ENCODE measurements around the gene PFKFB4. TPM values are rescaled to one million over a fixed set of nuclear protein-coding genes. Genes with fewer than 3 reads are reported as not detected.

The PFKFB4 gene
- total and polyA plus RNA-seq, 2 experiments from 2014 or later = 8.6 to 22.9 TPM

DNA sequence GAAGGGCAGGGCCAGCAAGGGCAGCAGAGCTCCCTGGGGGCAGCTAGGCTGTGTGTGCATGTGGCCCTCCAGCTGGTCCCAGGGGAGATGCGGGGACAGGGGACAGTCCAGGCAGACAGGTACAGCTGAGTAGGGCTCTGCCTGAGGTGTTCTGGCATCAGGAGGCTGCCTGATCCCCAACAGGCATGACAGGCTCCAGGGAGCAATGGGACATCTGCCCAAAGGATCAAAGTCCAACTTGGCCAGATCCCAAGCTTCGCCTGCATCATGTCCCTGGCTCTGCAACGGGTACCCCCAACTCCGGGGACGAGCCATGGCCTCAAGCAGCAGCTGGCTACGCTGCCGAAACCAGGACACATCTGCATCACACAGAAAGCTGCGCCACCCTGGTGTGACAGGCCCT, 88.3 kb downstream of the PFKFB4 start:
- H3K27ac Mint-ChIP-seq = no peak overlapping the region; the same call in 1 of the 2 replicates
- H3K27me3 Mint-ChIP-seq (ENCODE audit: insufficient read depth, low read depth, poor library complexity) = peaks cover 18% of the 10 kb centered on the region
- Histone ChIP-seq H3F3A (replicated peaks; ENCODE audit: low read depth) (peaks cover 8% of the 10 kb centered on the region; the same call in 1 of the 2 replicates), H3K9me2 (ENCODE audit: insufficient read depth) (no peaks in the 10 kb centered on the region), H3K79me2 (replicated peaks; ENCODE audit: insufficient read depth) (peaks cover 24% of the 10 kb centered on the region), H3K4me1 (ENCODE audit: insufficient read depth) (peaks cover 12% of the 10 kb centered on the region), H2AFZ (no peak overlapping the region), H3K27me3 (ENCODE audit: insufficient read depth) (no peaks in the 10 kb centered on the region), H3K4me3 (no peak overlapping the region), H3K4me2 (no peak overlapping the region), H4K20me1 (replicated peaks; ENCODE audit: insufficient read depth) (no peaks in the 10 kb centered on the region), H3K36me3 (ENCODE audit: insufficient read depth) (peaks cover 9% of the 10 kb centered on the region; the same call in 1 of the 2 replicates), H3K27ac (ENCODE audit: low read depth) (peak overlapping the region; percentile 96; the same call in 1 of the 2 replicates)
- no peaks in the 10 kb centered on the region; the same call in 1 of the 3 replicates for H3K9me3 Mint-ChIP-seq
- TF ChIP-seq ZNF462 (CRISPR knock-in tag; IDR thresholded peaks at IDR 0.05) (no peak), STAT1 (IDR thresholded peaks at IDR 0.05; ENCODE audit: unreplicated experiment) (no peak), EZH2phosphoT487 (IDR thresholded peaks at IDR 0.05; ENCODE audit: unreplicated experiment) (no peak), NANOG (IDR thresholded peaks at IDR 0.05; ENCODE audit: borderline replicate concordance) (no peak), JUNB (IDR thresholded peaks at IDR 0.05; ENCODE audit: unreplicated experiment) (no peak), CREB1 (CRISPR knock-in tag; IDR thresholded peaks at IDR 0.05; ENCODE audit: low read depth) (no peak), EZH2 (IDR thresholded peaks at IDR 0.05; ENCODE audit: low read depth, unreplicated experiment) (no peak), ZNF114 (CRISPR knock-in tag; IDR thresholded peaks at IDR 0.05) (no peak)
- TF ChIP-seq, protein P1, sequence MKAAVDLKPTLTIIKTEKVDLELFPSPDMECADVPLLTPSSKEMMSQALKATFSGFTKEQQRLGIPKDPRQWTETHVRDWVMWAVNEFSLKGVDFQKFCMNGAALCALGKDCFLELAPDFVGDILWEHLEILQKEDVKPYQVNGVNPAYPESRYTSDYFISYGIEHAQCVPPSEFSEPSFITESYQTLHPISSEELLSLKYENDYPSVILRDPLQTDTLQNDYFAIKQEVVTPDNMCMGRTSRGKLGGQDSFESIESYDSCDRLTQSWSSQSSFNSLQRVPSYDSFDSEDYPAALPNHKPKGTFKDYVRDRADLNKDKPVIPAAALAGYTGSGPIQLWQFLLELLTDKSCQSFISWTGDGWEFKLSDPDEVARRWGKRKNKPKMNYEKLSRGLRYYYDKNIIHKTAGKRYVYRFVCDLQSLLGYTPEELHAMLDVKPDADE (IDR thresholded peaks at IDR 0.05) = no peak
- TF ChIP-seq, protein P2, sequence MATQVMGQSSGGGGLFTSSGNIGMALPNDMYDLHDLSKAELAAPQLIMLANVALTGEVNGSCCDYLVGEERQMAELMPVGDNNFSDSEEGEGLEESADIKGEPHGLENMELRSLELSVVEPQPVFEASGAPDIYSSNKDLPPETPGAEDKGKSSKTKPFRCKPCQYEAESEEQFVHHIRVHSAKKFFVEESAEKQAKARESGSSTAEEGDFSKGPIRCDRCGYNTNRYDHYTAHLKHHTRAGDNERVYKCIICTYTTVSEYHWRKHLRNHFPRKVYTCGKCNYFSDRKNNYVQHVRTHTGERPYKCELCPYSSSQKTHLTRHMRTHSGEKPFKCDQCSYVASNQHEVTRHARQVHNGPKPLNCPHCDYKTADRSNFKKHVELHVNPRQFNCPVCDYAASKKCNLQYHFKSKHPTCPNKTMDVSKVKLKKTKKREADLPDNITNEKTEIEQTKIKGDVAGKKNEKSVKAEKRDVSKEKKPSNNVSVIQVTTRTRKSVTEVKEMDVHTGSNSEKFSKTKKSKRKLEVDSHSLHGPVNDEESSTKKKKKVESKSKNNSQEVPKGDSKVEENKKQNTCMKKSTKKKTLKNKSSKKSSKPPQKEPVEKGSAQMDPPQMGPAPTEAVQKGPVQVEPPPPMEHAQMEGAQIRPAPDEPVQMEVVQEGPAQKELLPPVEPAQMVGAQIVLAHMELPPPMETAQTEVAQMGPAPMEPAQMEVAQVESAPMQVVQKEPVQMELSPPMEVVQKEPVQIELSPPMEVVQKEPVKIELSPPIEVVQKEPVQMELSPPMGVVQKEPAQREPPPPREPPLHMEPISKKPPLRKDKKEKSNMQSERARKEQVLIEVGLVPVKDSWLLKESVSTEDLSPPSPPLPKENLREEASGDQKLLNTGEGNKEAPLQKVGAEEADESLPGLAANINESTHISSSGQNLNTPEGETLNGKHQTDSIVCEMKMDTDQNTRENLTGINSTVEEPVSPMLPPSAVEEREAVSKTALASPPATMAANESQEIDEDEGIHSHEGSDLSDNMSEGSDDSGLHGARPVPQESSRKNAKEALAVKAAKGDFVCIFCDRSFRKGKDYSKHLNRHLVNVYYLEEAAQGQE (IDR thresholded peaks at IDR 0.05; ENCODE audit: unreplicated experiment) = no peak
- TF ChIP-seq, protein P3, sequence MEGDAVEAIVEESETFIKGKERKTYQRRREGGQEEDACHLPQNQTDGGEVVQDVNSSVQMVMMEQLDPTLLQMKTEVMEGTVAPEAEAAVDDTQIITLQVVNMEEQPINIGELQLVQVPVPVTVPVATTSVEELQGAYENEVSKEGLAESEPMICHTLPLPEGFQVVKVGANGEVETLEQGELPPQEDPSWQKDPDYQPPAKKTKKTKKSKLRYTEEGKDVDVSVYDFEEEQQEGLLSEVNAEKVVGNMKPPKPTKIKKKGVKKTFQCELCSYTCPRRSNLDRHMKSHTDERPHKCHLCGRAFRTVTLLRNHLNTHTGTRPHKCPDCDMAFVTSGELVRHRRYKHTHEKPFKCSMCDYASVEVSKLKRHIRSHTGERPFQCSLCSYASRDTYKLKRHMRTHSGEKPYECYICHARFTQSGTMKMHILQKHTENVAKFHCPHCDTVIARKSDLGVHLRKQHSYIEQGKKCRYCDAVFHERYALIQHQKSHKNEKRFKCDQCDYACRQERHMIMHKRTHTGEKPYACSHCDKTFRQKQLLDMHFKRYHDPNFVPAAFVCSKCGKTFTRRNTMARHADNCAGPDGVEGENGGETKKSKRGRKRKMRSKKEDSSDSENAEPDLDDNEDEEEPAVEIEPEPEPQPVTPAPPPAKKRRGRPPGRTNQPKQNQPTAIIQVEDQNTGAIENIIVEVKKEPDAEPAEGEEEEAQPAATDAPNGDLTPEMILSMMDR (conservative IDR thresholded peaks at IDR 0.05; ENCODE audit: low read depth in 2 of 2) = no peak
- H3K4me3 Mint-ChIP-seq = no peak overlapping the region
- ATAC-seq (no peak), DNase-seq (ENCODE audit: low spot score) (no peak)
- peaks cover 38% of the 10 kb centered on the region for H3K36me3 Mint-ChIP-seq (ENCODE audit: low read depth)
- H3K4me1 Mint-ChIP-seq = peaks cover 33% of the 10 kb centered on the region
